ENCODE data around the gene FN3K.

GRCh38 chr17:82726427-82726826 lies 9.0 kb upstream of the FN3K start:
- TF ChIP-seq GATA2 (IDR thresholded peaks at IDR 0.05; ENCODE audit: low read depth, low read length) (no peak), GATA3 (IDR thresholded peaks at IDR 0.05; ENCODE audit: low read depth, low read length) (no peak)
